ENCODE data around the gene TMPRSS4.

- TF ChIP-seq CTCF (IDR thresholded peaks at IDR 0.05) (no peak), POLR2A (IDR thresholded peaks at IDR 0.05) (no peak)
Observed at GRCh38 chr11:118142081-118142480, 65.2 kb downstream of the TMPRSS4 start.

Data from testis (tissue), 2 donors.